ENCODE data around the gene CD151. TPM values are rescaled to one million over a fixed set of nuclear protein-coding genes. Genes with fewer than 3 reads are reported as not detected.
A peak's percentile ranks its signal among the peaks of the same experiment; 100 is the strongest.

The CD151 gene
- total RNA-seq, 1 experiment from 2014 or later: 179 TPM

DNA sequence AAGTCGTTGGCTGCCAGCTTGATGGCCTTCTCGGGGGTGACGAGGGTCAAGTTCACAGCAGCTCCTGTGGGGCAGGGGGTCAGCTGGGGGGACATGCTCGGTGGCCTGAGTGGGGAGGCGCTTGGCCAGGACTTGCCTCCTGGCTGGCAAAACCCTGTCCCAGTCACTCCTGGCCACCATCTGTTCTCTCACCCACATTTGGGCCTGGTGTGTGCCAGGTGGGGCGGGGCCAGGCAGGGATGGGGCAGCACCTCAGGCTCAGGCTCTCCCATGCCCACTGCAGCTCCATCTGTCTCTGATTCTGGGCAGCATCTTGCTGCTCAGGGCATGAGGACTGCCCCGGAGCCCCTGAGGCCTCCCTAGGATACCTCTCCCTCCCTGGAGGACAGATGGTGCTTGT is 39.2 kb upstream of the CD151 start:
- DNase-seq (ENCODE audit: low read depth in 1 of 2, low spot score in 2 of 2): no peak
- no peaks in the 10 kb centered on the region for H3K9me3 ChIP-seq (replicated peaks)
- no peak overlapping the region for H3K4me3 ChIP-seq
- H3K27ac ChIP-seq: no peak overlapping the region
- peaks cover 27% of the 10 kb centered on the region for H3K4me1 ChIP-seq (replicated peaks)
- H3K27me3 ChIP-seq (replicated peaks): no peaks in the 10 kb centered on the region
- H3K36me3 ChIP-seq: no peaks in the 10 kb centered on the region

DNA sequence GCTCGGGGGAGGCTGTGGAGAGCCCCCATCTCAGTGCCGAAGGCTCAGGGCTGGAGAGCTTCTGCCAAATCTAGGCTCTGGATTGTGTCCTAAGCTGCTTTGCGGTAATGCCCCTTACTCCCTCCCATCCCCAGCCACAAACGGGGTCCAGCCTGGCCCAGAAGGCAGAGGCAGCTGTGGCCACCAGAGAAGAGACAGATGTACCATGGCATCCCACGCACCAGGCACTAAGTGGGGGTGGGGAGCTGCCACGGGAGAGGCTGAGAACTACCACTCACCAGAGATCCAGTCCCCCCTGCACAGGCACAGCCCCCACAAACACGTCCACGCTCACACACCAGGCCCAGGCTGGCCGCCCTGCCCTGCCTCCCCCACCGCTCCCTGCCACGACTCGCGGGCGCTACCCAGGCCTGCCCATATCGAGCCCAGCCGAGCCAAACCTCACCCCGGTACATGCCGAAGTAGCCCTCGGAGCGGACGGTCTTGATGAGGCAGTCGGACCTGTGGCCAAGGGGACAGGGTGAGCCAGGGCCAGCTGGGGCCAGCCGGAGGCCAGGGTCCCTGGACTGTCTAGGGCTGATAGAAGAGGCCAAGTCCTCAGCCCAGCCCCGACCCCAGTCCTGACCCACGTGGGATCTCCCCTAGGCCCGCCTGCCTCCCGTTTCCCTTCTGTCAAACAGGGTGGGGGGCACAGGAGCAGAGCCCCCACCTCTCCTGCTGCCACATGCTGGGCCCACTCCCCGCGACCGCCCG is 38.6 kb upstream of the CD151 start:
- no peak for DNase-seq (ENCODE audit: low read depth in 1 of 2, low spot score in 2 of 2)
- H3K27me3 ChIP-seq (replicated peaks): no peaks in the 10 kb centered on the region
- peaks cover 27% of the 10 kb centered on the region for H3K4me1 ChIP-seq (replicated peaks)
- no peak overlapping the region for H3K27ac ChIP-seq
- no peak overlapping the region for H3K4me3 ChIP-seq
- H3K36me3 ChIP-seq: no peaks in the 10 kb centered on the region
- no peaks in the 10 kb centered on the region for H3K9me3 ChIP-seq (replicated peaks)

- H3K27ac ChIP-seq: no peak overlapping the region
Measured at GRCh38 chr11:794766-795633, 37.8 kb upstream of the CD151 start.

GRCh38 chr11:795634-796564 is 36.9 kb upstream of the CD151 start:
- Histone ChIP-seq H3K27ac (peak overlapping the region; percentile 38; the same call in 1 of the 2 replicates), H3K27me3 (replicated peaks) (no peaks in the 10 kb centered on the region), H3K4me1 (replicated peaks) (peaks cover 27% of the 10 kb centered on the region), H3K36me3 (no peaks in the 10 kb centered on the region), H3K9me3 (replicated peaks) (no peaks in the 10 kb centered on the region), H3K4me3 (peak overlapping the region; percentile 57)
- peak; percentile 69 to 93 for DNase-seq (ENCODE audit: low read depth in 1 of 2, low spot score in 2 of 2)

More at GRCh38 chr11:794766-795633, 37.8 kb upstream of the CD151 start:
- no peak for DNase-seq (ENCODE audit: low read depth in 1 of 2, low spot score in 2 of 2)
- Histone ChIP-seq H3K27me3 (replicated peaks) (no peaks in the 10 kb centered on the region), H3K4me1 (replicated peaks) (peaks cover 27% of the 10 kb centered on the region), H3K9me3 (replicated peaks) (no peaks in the 10 kb centered on the region), H3K4me3 (peak overlapping the region; percentile 43), H3K36me3 (no peaks in the 10 kb centered on the region)

DNA sequence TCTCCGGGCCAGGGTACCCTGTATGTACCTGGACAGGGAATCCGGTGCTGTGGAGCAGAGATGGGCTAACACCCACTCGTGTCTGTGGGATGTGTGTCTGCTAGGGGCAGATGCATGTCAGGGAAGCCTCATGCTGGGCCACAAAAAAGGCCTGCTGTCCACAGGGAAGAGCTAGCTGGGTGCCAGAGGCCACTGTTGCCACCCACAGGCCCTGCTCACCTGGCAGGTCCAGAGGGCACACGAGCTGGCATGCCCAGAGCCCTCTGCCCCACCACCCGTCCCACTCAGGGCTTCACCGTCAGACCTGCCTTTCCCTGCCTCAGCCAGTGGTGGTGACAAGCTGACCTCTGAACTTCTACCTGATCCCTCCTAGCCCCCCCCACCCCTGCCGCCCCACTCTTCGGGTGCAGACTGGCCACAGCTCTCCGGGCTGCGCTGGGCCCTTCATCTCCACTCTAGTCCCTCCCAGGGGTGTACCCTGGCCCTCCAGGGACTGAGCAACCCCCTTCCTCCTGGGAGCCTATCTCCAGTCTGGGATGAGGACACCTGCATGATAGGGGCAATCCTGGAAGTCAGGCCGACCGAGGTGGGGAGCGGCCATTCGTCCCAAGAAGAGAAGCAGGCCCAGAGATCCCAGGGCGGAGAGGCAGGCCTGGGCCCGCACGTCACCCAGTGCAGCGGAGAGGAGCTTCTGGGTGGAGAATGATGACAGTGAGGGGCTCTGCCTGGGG is 36.0 kb upstream of the CD151 start:
- DNase-seq (ENCODE audit: low read depth in 1 of 2, low spot score in 2 of 2): no peak
- H3K9me3 ChIP-seq (replicated peaks): no peaks in the 10 kb centered on the region
- peaks cover 27% of the 10 kb centered on the region for H3K4me1 ChIP-seq (replicated peaks)
- H3K27ac ChIP-seq: no peak overlapping the region
- peak overlapping the region; percentile 57 for H3K4me3 ChIP-seq
- no peaks in the 10 kb centered on the region for H3K36me3 ChIP-seq
- H3K27me3 ChIP-seq (replicated peaks): no peaks in the 10 kb centered on the region

DNA sequence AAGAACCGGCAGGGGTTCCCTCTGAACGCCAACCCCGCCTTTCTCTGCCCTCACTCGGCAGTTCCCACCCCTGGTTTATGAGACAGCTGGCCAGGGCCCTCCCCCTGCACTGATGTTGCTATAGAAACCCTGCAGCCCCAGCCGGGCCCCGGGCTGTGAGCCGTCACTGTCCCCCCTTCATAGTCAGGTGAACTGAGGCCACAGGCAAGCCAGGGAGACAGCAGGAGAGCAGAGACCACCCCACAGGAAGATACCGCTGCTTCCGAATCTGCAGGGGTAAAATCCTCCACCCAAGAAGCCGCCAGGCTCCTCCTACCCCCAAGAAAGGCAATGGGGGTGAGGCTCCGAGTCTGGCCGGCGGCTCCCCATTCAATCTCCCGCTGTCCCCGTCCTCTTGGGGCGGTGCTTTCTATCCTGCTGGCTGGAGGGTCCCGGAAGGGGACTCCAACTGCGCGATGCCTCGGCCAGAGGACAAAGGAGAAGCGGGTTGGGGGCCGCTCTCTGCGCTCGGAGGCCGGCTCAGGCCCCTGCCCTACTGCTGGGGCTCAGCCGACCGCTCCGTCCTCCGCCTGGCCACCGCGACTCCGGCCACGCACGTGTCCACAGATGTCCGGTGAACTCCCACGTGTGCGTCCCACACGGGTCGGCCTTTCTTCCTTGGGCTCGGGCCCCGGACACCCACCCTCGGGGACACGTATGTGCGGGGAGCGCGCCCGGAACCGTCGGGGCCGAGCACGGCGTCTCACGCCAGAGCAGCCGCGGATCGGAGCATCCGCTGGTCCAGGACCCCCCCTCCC is 35.3 kb upstream of the CD151 start:
- Histone ChIP-seq H3K36me3 (no peaks in the 10 kb centered on the region), H3K27me3 (replicated peaks) (no peaks in the 10 kb centered on the region), H3K9me3 (replicated peaks) (no peaks in the 10 kb centered on the region), H3K4me1 (replicated peaks) (peaks cover 27% of the 10 kb centered on the region), H3K27ac (peak overlapping the region; percentile 40), H3K4me3 (peak overlapping the region; percentile 57)
- peak; percentile 71 to 76 for DNase-seq (ENCODE audit: low read depth in 1 of 2, low spot score in 2 of 2)

DNA sequence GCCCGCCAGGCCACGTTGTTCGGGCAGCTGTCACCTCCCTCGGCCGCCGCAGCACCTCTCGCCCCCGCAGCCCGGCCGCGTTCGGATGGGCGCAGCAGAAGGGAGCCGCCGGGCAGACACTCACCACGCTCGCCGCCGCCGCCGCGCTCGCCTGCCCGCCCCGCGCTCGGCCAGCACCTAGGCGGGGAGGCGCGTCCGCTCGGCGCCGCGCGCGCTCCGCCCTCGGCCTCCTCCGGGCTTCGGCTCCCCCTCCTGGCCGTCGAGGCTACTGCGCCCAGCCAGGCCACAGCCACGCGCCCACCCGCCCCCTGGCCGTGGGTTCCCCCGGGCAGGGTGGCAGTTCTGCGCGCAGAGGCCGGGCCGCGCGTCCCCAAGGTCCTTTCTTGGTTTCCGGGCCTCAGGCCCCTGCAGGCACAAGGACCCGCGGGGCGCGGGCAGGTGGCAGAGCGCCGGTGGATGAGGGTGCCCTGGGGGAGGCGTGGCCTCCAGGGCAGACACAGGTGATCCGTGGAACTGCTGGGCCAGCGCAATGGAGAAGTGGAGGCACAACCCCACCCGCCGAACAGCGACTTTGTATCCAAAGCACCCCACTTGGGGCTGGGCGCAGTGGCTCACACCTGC is 34.5 kb upstream of the CD151 start, which contains the start of gene SLC25A22:
SLC25A22 (minus strand) TSS at position 189 of the 621 bp plus-strand sequence. CDS start 3,275 bp downstream, outside the sequence.
- Histone ChIP-seq H3K4me3 (peak within 1 kb of the TSS; percentile 57), H3K4me1 (replicated peaks) (peaks cover 27% of the 10 kb centered on the region), H3K9me3 (replicated peaks) (no peaks in the 10 kb centered on the region), H3K27me3 (replicated peaks) (no peaks in the 10 kb centered on the region), H3K27ac (peak within 1 kb of the TSS; percentile 40), H3K36me3 (no peaks in the 10 kb centered on the region)
- peak in 1 of 2 experiments; percentile 58 for DNase-seq (ENCODE audit: low read depth in 1 of 2, low spot score in 2 of 2)

- no peak overlapping the region for H3K27ac ChIP-seq
- H3K27me3 ChIP-seq (replicated peaks): no peaks in the 10 kb centered on the region
- H3K4me1 ChIP-seq (replicated peaks): peaks cover 34% of the 10 kb centered on the region
- no peaks in the 10 kb centered on the region for H3K9me3 ChIP-seq (replicated peaks)
- no peaks in the 10 kb centered on the region for H3K36me3 ChIP-seq
- H3K4me3 ChIP-seq: no peak overlapping the region
- no peak for DNase-seq (ENCODE audit: low read depth in 1 of 2, low spot score in 2 of 2)
Measured at GRCh38 chr11:799641-800316, 33.0 kb upstream of the CD151 start.

- DNase-seq (ENCODE audit: low read depth in 1 of 2, low spot score in 2 of 2): no peak
- Histone ChIP-seq H3K27me3 (replicated peaks) (no peaks in the 10 kb centered on the region), H3K9me3 (replicated peaks) (no peaks in the 10 kb centered on the region), H3K27ac (no peak overlapping the region), H3K4me1 (replicated peaks) (peaks cover 32% of the 10 kb centered on the region), H3K4me3 (no peak overlapping the region), H3K36me3 (no peaks in the 10 kb centered on the region)
Measured at GRCh38 chr11:800473-800872, 32.3 kb upstream of the CD151 start.

DNA sequence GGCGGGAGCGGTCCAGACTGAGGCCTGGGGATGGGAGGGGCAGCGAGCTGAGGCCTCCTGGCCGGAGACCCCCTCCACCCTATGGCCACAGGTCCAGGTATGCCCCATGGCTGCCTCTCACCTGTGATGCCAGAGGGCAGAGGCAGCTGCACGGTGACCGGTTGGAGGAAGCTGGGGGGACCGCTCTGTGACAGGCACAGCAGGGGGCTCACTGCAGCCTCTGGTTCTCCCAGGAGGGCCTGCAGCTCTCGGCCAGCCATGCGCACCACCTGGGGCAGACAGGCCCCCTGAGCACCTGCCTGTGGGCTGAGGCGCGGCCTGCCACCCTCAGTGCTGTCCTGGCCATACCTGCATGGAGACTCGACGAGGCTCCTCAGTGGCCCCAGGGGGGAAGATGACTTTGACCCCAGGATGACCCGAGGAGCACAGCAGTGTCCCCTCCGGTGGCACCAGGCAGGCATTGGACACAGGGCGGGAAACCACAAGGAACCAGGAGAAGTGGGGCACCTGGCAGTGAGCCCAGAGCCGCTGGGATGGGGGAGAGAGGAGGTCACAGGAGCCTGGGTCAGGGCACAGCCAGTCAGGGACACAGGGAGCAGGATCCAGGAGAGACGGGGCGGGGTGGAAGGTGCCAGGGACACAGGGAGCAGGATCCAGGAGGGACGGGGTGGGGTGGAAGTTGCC is 31.5 kb upstream of the CD151 start:
- Histone ChIP-seq H3K4me3 (no peak overlapping the region), H3K4me1 (replicated peaks) (peaks cover 31% of the 10 kb centered on the region), H3K27ac (no peak overlapping the region), H3K27me3 (replicated peaks) (no peaks in the 10 kb centered on the region), H3K9me3 (replicated peaks) (no peaks in the 10 kb centered on the region), H3K36me3 (no peaks in the 10 kb centered on the region)
- DNase-seq (ENCODE audit: low read depth in 1 of 2, low spot score in 2 of 2): no peak

DNA sequence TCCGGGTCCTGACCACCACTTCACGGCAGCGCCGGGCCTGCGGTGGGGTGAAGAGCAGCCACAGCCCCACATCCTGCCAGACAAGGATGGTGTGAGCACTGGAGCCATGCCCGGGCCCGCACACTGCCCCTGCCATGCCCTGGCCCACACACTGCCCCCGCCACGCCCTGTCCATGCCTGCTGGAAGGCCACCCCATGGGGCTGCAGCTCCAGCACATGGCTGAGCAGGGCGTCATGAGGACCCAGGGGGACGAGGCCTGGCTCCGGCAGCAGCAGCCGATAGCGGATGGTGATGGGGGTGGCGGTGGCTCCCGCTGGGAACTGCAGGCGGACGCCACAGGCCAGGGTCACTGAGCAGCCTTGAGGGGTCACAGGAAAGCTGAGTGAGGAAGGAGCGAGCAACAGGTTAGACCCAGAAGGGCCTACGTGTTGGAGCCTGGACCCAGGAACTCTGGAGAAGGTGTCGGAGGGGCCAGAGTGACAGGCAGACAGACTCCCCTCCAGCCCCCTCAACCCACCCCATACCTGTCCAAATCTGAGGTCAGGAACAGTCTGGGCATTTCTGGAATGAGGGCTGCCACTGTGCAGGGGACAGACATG is 30.6 kb upstream of the CD151 start:
- H3K9me3 ChIP-seq (replicated peaks): no peaks in the 10 kb centered on the region
- H3K4me1 ChIP-seq (replicated peaks): peaks cover 22% of the 10 kb centered on the region
- H3K27ac ChIP-seq: no peak overlapping the region
- H3K36me3 ChIP-seq: no peaks in the 10 kb centered on the region
- no peak overlapping the region for H3K4me3 ChIP-seq
- no peak for DNase-seq (ENCODE audit: low read depth in 1 of 2, low spot score in 2 of 2)
- H3K27me3 ChIP-seq (replicated peaks): no peaks in the 10 kb centered on the region

Measured in SJSA1 (cell line).